Muscle layer of duodenum (tissue), 2 donors: ENCODE data around the gene TAF10.

Experiments used
- H3K27ac ChIP-seq: one replicate; pipeline ENCODE4 v1.7.0; 2013; ENCODE audit warnings: mild to moderate bottlenecking, low read length
- H3K27me3 ChIP-seq: one replicate; pipeline ENCODE4 v1.7.0; 2013; ENCODE audit warnings: low read depth, mild to moderate bottlenecking, control low read depth, low read length
- H3K36me3 ChIP-seq, 2 donors: one replicate each; pipeline ENCODE4 v1.7.0; 2013; ENCODE audit warnings: low read length in 2 of 2, control low read depth in 1 of 2, mild to moderate bottlenecking in 1 of 2; ENCODE audit not compliant: insufficient read depth in 2 of 2, control insufficient read depth in 1 of 2
- H3K4me1 ChIP-seq, 2 donors: one replicate each; pipeline ENCODE4 v1.7.0; 2013; ENCODE audit warnings: low read length in 2 of 2, mild to moderate bottlenecking in 2 of 2, control low read depth in 1 of 2, moderate library complexity in 1 of 2; ENCODE audit not compliant: insufficient read depth in 2 of 2, control insufficient read depth in 1 of 2
- H3K4me3 ChIP-seq, 2 donors: one replicate each; pipeline ENCODE4 v1.7.0; 2013; ENCODE audit warnings: low read length in 2 of 2, low read depth in 1 of 2, mild to moderate bottlenecking in 1 of 2
- H3K9me3 ChIP-seq, 2 donors: one replicate each; pipeline ENCODE4 v1.7.0; 2013; ENCODE audit warnings: low read length in 2 of 2, control low read depth in 1 of 2, mild to moderate bottlenecking in 1 of 2; ENCODE audit not compliant: control insufficient read depth in 1 of 2
- donor health status: healthy.

TAF10 gene

DNA sequence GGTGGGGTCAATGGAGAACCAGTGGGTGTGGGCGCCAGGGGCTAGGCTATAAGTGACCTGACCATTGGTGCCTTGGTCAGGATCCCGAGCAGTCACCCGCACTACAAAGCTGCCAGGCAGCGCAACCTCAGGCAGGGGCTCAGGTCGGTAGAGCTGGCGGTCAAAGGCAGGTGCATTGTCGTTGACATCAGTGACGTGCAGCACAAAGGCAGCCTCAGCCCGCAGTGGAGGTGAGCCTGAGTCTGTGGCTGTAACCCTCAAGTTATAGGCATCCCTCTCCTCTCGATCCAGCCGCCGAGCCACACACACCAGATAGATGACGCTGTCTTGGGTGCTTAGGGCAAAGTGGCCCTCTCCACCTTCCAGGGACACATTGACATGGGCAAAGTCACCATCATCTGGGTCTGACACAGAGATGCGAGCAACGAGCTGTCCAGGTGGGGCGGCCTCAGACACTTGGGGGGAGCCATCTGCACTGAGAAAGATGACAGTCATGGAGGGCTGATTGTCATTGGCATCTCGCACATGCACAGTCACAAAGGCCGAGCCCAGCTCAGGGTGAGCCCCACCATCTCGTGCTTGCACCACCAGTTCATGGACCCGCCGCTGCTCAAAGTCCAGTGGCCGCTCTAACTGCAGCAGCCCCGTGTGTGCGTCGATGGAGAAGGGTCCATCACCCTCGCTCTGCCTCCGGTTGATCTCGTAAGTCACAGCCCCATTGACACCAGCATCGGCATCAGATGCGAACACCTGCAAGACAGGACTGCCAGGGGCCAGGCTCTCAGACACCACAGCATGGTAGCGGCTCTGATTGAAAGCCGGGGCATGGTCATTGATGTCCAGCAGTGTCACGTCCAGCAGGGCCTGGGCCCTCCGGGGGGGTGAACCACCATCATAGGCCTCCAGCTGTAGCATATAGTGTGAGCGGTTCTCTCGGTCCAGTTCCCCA lies 28.3 kb upstream of the TAF10 start:
- Histone ChIP-seq H3K27me3 (no peaks in the 10 kb centered on the region), H3K4me3 (no peak overlapping the region), H3K4me1 (peaks cover 18 to 40% of the 10 kb centered on the region in 2 donors), H3K9me3 (no peaks in the 10 kb centered on the region), H3K36me3 (peaks cover 3 to 19% of the 10 kb centered on the region in 2 donors), H3K27ac (no peak overlapping the region)

DNA sequence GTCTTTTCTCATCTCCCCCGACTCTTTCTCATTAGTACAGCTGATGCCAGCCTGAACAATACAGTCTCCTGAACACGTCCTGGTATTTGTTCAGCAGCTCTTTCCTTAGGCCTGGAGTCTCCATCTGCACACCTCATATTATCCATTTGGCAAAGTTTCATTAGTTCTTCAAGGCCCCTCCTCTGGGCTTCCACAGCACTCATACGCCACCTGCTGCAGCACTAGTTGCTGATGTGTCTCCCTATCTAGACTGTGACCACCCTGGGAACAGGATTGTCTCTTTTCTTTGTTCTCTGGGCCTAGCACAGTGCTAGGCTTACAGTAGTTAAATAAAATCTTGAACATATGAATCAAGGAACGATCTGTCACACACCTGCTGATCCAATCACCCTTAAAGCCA lies 26.4 kb upstream of the TAF10 start:
- no peaks in the 10 kb centered on the region for H3K27me3 ChIP-seq
- peaks cover 3 to 26% of the 10 kb centered on the region in 2 donors for H3K36me3 ChIP-seq
- no peaks in the 10 kb centered on the region for H3K9me3 ChIP-seq
- peaks cover 24 to 50% of the 10 kb centered on the region in 2 donors for H3K4me1 ChIP-seq
- peak overlapping the region; percentile 54 for H3K27ac ChIP-seq
- H3K4me3 ChIP-seq: no peak overlapping the region

DNA sequence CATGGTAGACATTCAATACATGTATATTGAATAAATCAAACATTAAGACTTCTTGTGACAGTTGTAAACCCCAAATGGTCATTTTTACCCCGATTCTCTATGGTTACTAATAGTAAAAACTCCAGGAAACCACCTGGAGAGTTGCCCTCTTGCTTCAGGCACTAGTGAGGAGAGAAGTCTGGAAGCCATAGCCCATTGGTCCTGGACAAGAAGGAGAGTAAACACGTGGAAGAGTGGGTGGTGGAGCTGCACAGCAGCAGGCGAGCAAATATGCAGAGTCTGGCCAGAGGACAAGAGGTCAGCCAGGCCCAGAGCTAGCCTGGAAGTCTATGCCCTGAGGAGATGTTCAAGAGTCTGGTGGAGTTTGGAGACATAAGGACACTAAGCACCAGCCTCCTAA lies 25.9 kb upstream of the TAF10 start:
- Histone ChIP-seq H3K27ac (peak overlapping the region; percentile 54), H3K4me3 (no peak overlapping the region), H3K9me3 (no peaks in the 10 kb centered on the region), H3K4me1 (peaks cover 24 to 50% of the 10 kb centered on the region in 2 donors), H3K27me3 (no peaks in the 10 kb centered on the region), H3K36me3 (peaks cover 6 to 31% of the 10 kb centered on the region in 2 donors)

DNA sequence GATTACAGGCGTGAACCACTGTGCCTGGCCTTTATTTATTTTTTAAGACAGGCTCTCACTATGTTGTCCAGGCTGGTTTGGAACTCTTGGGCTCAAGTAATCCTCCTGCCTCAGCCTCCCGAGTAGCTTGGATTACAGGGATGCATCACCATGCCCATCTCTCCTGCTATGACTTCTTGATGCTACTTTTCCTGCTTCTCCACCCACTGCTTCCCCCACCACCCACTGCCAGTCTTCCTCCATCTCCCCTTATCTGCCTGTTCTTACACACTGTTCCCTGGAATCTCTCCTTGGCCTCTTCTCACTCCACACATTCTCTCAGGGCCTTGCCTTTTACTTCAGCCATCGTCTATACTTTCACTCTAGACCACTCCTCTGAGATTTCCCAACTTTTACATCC lies 24.5 kb upstream of the TAF10 start:
- H3K27ac ChIP-seq: no peak overlapping the region
- no peaks in the 10 kb centered on the region for H3K27me3 ChIP-seq
- H3K4me3 ChIP-seq: no peak overlapping the region
- peaks cover 24 to 50% of the 10 kb centered on the region in 2 donors for H3K4me1 ChIP-seq
- H3K9me3 ChIP-seq: no peaks in the 10 kb centered on the region
- H3K36me3 ChIP-seq: peaks cover 10 to 45% of the 10 kb centered on the region in 2 donors

DNA sequence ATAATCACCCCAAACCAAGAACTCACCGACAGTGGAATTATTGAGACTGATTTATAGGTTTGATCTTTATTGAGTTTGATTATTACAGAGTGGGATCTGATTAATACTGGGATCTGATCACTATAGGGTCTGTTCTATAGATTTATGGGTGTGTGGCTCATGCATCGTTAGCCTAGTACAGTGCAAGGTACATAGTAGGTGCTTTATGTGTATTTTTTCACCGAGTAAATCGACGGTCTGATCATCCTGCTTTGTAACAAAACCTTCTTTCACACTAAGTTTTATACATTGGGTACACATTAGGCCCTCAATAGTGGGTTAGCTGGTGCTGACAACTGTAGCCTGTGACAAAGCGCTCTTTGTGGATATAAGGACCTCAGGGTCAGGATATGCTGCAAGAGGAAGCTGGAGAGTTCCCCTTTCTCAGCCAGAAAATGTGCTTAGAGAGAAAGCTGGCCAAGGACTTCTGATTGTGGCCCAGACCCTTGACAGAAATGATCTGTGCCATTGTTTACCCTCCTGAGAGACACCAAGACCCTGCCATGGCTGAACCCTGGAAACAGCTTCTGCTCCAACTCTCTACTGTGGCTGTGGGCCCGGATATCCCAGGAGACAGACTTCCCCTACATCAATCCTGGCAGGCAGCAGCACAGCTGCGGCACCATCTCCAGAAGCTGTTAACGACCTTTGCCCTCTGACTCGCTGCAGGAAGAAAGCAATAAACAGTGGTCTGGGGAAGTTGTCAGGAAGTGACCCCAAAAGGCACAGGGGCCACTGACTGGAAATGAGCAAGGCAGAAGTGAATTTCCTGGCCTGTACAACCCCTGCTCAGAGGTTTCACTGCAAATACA lies 23.3 kb upstream of the TAF10 start:
- Histone ChIP-seq H3K9me3 (no peaks in the 10 kb centered on the region), H3K36me3 (peaks cover 15 to 46% of the 10 kb centered on the region in 2 donors), H3K27ac (peak overlapping the region; percentile 88), H3K4me3 (no peak overlapping the region), H3K4me1 (peaks cover 24 to 50% of the 10 kb centered on the region in 2 donors), H3K27me3 (no peaks in the 10 kb centered on the region)

DNA sequence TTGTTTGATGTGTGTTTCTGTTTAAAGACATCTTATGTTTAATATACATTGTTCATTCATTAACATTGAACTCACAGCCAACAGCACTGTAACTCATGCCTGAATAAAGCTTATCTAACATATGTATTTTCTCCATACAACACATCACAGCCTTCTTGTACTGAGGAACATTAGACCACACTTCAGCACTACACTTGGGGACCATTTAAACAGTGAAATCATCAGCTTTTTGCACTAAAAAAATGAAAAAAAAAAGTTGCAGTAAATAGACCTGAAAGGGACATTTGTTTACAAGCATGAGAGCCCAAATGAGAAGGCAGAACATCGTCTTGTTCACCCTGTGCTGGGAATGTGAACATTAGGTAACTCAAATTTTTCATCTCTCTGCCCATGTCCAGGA lies 22.5 kb upstream of the TAF10 start:
- Histone ChIP-seq H3K27ac (peak overlapping the region; percentile 88), H3K9me3 (no peaks in the 10 kb centered on the region), H3K4me3 (no peak overlapping the region), H3K27me3 (no peaks in the 10 kb centered on the region), H3K4me1 (peaks cover 24 to 45% of the 10 kb centered on the region in 2 donors), H3K36me3 (peaks cover 12 to 44% of the 10 kb centered on the region in 2 donors)

DNA sequence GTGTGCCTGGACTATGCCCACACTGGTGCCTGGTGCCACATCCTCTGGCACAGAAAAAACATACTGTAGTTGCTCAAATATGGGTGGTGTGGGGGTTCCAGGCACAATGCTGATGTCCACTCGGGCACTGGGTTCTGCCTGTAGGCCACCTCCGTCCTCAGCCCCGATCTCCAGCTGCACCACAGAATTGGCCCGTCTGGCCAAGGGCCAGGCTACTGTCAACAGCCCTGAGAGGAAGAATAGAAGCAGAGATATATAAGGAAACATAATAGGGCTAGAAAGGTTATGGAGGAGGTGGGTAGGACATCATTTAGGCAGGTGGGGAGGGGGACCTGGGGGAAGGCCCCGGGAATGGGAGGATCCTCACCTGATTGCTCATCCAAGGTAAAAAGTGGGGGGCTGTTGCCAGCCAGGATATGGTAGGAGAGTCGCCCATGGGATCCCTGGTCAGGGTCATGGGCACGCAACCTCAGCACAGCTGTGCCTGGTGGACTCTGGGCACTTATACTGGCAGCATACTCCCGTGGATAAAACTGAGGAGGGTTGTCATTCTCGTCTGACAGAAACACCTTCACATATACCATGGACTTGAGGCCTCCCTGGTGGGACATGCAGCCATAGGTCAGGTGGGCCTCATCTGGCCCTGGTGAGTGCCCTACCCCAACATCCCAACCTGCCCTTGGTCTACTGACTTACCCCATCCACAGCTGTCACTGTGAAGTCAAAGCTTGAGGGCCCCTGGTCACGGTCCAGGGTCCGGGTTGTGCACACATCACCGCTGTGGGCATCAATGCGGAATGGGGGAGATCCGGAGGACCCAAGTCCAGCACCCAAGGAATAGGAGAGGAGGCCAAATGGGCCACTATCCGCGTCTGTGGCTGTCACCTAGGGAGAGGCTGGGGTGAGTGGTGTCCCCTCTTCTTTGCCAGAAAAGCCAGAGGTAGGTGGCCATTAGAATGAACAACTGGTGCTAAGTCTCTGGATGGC lies 21.7 kb upstream of the TAF10 start:
- H3K27ac ChIP-seq: no peak overlapping the region
- H3K4me3 ChIP-seq: no peak overlapping the region
- H3K9me3 ChIP-seq: no peaks in the 10 kb centered on the region
- no peaks in the 10 kb centered on the region for H3K27me3 ChIP-seq
- H3K4me1 ChIP-seq: peaks cover 24 to 38% of the 10 kb centered on the region in 2 donors
- peaks cover 12 to 51% of the 10 kb centered on the region in 2 donors for H3K36me3 ChIP-seq

DNA sequence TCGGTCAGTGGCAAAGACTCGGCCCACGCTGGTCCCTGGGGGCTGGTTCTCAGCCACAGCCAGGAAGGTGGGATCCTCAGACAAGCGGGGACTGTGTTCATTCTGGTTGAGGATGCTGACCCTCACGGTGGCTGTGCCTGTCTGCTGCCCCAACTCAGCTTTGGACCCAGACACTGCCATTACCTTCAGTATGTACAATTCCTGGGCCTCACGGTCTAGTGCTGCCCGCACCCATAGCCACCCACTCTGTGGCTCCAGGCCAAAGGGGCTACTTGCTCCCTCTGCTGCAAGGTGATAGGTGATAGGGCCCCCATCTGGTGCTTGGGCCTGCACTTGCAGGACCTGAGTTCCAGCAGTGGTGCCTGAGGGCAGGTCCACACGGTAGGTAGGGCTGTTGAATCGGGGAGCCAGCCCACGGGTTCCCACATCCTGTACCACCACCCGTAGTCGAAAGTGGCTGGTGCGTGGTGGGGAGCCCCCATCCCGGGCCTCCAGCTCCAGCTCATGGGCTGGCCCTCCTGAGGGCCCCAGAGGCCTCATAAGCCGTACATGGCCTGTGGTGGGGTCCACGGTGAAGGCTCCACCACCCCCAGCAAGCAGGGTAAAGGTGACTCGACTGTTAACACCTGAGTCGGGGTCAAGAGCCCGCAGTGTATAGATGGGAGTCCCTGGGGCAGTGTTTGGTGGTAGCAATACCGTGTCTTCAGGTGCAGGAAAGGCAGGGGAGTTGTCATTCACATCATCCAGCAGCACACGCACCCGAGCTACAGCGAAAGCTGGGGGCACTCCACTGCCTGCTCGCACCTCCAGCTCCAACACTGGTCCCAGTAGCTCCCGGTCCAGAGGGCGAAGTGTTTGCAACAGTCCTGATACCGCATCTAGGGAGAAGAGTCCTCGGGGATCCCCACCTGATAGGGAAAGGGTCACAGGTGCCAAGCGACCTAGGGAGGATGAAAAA lies 20.4 kb upstream of the TAF10 start:
- H3K4me3 ChIP-seq: no peak overlapping the region
- no peak overlapping the region for H3K27ac ChIP-seq
- H3K4me1 ChIP-seq: peaks cover 14 to 25% of the 10 kb centered on the region in 2 donors
- no peaks in the 10 kb centered on the region for H3K9me3 ChIP-seq
- no peaks in the 10 kb centered on the region for H3K27me3 ChIP-seq
- peaks cover 16 to 56% of the 10 kb centered on the region in 2 donors for H3K36me3 ChIP-seq

DNA sequence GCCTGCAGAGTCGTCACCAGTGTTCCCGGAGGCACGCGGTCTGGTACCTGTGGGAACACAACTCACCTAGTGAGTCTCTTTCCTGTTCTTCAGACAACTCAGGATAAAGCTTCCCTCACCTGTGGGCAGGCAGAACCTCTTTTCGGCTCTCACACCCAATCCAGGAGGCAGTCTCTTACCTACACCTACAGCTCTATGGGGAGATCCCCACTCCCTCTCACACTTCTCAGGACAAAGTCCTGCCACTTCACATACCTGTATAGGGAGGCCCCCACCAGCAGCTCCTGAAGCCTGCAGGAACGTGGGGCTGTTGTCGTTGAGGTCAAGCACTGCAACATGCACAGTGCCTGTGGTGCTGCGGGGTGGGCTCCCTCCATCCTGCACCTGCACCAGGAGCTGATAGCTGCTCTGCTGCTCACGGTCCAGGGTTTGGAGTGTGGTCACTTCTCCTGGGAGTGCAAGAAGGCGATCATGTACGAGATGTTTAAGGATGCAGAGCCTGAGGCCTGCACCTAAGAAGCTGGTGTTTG lies 19.4 kb upstream of the TAF10 start:
- Histone ChIP-seq H3K4me3 (no peak overlapping the region), H3K36me3 (peaks cover 25 to 66% of the 10 kb centered on the region in 2 donors), H3K9me3 (no peaks in the 10 kb centered on the region), H3K4me1 (peaks cover 12 to 21% of the 10 kb centered on the region in 2 donors), H3K27me3 (no peaks in the 10 kb centered on the region), H3K27ac (no peak overlapping the region)
